Omental fat pad (tissue), 4 donors: ENCODE measurements around the gene KLF18. TPM values are rescaled to one million over a fixed set of nuclear protein-coding genes. Genes with fewer than 3 reads are reported as not detected.
"Not testable (repeated sequence)": the region's sequence is repeated elsewhere in the genome, so short reads cannot be mapped to it uniquely, and the experiment has no call there.

Source experiments
- ATAC-seq: fragments of 150-250 bp; one replicate; pipeline ENCODE4 v1.9.1; 2016; ENCODE audit warnings: mild to moderate bottlenecking, moderate library complexity; ENCODE audit not compliant: low FRiP score
- DNase-seq: peaks from one replicate; pipeline ENCODE4 v3.0.0-alpha.2; 2019; ENCODE audit warnings: low spot score
- total RNA-seq, 4 donors: library from RNA; depleted of rRNA; stranded (reverse); fragments of >200 nt; gene quantifications; one replicate each; pipeline ENCODE4 v1.1.0, GENCODE V29; 2016
- TF ChIP-seq, protein P1 (sequence below), 3 donors: fragments of 450-650 bp; IDR thresholded peaks; one replicate each; pipeline ENCODE4 v1.5.1; 2016 to 2017; ENCODE audit warnings: antibody characterized with exemption in 3 of 3, mild to moderate bottlenecking in 3 of 3, moderate library complexity in 2 of 3

KLF18 gene
- total RNA-seq, 4 donors from 2014 or later, result not detected

DNA sequence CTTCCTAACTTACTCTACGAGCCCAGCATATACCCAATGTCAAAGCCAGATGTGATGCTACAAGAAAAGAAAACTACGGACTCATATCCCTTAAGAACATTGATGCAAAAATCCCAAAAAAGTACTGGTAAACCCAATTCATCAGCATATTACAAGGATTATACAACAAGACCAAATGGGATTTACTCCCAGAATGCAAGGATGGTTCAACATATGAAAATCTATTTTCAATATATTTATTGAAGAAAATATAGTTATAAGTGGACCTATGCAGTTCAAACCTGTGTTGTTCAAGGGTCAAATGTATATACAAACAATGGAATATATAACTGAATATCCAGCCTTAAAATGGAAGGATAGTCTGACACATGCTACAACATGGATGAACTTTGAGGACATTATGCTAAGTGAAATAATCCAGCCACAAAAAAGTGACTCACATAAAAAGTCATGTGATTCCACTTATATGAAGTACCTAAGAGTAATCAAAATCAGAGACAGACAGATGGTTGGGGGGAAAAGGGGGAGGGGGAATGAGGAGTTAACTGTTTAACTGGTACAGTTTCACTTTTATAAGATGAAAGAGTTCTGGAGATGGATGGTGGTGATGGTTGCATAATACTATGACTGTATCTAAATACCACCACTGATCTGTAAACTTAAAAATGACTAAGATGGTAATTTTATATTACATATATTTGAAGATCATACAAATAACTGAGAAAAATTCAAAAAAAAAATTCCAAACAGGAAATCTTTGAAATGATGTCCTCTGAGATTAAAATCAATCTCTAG is 3.7 kb upstream of the KLF18 start:
- TF ChIP-seq, protein P1, sequence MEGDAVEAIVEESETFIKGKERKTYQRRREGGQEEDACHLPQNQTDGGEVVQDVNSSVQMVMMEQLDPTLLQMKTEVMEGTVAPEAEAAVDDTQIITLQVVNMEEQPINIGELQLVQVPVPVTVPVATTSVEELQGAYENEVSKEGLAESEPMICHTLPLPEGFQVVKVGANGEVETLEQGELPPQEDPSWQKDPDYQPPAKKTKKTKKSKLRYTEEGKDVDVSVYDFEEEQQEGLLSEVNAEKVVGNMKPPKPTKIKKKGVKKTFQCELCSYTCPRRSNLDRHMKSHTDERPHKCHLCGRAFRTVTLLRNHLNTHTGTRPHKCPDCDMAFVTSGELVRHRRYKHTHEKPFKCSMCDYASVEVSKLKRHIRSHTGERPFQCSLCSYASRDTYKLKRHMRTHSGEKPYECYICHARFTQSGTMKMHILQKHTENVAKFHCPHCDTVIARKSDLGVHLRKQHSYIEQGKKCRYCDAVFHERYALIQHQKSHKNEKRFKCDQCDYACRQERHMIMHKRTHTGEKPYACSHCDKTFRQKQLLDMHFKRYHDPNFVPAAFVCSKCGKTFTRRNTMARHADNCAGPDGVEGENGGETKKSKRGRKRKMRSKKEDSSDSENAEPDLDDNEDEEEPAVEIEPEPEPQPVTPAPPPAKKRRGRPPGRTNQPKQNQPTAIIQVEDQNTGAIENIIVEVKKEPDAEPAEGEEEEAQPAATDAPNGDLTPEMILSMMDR (IDR thresholded peaks at IDR 0.05), result no peak
- DNase-seq (no peak), ATAC-seq (no peak)

DNA sequence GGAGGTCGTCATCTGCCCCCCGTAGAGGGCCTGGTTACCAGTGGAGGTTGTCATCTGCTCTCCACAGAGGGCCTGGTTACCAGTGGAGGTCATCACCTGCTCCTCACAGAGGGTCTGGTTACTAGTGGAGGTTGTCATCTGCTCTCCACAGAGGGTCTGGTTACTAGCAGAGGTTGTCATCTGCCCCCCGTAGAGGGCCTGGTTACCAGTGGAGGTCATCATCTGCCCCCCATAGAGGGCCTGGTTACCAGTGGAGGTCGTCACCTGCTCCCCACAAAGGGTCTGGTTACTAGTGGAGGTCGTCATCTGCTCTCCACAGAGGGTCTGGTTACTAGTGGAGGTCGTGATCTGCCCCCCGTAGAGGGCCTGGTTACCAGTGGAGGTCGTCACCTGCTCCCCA is 1.9 kb downstream of the KLF18 start:
- not testable (repeated sequence) for ATAC-seq, DNase-seq

DNA sequence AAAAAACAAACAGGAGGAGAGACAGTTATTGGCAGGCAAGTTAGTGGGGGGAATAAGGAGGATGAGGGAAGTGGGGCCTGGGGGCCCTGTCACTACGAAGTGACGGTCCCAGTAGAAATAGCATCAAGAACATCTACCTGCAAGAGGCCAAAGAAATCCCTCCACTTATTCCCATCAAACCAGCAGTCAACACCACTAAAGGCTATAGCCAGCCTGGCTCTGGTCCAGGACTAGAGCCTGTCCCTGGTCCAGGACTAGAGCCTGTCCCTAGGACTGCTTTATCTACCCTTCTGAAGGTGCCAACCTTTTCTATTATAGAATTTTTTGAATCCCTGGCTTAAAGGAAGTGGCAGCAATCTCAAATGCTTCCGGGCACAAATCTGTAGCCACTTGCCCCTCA is 3.2 kb downstream of the KLF18 start:
- TF ChIP-seq, protein P1 (IDR thresholded peaks at IDR 0.05), result no peak
- ATAC-seq (no peak), DNase-seq (no peak)

DNA sequence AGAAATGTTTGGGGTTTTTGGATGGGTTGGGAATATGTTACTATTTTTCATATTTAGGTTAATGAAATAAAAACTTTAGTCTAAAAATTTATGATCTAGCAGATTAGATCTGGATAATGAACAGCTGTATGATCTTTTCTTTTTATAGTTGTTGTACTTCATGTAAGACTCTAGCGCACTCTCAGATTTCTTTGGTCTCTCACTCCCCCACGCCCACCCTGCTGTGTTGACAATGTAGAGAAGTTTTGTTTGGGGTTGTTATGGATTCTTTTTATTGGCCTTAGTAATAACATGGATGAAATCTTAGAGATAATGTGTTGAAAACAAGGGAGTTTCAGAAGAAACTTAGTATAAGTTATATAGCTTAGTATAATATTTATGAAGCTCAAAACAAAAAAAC is 5.5 kb downstream of the KLF18 start:
- DNase-seq (no peak), ATAC-seq (no peak)
- TF ChIP-seq, protein P1 (IDR thresholded peaks at IDR 0.05), result no peak

DNA sequence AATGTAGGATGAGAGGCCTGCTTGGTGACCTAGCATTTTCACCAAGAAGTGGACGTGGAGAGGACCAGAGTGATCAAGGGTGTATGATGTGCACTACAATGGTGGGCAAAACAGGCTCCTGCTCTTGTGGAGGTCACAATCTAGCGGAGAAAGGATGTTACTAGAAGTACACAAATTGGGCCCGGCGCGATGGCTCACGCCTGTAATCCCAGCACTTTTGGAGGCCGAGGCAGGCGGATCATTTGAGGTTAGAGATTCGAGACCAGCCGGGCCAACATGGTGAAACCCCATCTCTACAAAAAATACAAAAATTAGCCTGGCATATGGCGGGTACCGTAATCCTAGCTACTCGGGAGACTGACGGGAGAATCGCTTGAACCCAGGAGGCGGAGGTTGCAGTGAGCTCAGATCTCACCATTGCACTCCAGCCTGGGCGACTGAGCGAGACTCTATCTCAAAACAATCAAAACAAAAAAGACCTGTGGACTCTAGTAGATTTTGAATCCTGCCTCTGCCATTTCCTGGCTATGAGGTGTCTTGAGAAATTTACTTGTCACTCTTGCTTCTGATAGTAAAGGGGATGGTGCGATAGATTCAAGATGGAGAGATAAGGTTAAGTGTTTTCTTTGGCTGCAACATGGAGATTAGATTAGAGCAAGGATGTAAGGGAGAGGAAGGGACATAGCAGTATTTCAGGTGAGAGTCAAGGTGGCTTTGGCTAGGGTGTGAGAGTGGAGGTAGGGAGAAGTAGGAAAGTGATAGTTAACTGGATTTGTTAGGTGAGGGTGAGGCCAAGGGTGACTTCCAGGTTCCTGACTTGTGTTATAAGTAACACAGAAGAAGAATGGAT is 7.1 kb downstream of the KLF18 start:
- TF ChIP-seq, protein P1 (IDR thresholded peaks at IDR 0.05), result no peak
- DNase-seq (no peak), ATAC-seq (no peak)

DNA sequence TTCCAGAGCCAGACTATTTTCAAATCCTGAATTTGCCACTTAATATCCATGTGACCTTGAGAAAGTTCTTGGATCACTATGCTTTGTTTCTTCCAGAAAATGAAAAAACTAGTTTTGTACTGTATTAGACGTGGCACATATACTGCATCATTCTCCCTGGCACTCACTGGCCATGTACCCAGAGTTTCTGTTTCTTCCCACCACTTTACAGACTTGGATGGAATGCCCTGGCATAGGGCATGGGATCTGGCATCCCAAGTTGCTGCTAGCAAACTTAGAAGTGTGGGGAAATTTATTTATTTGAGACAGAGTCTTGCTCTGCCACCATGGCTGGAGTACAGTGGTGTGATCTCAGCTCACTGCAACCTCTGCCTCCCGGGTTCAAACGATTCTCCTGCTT is 10.0 kb downstream of the KLF18 start:
- no peak for DNase-seq
- TF ChIP-seq, protein P1 (IDR thresholded peaks at IDR 0.05), result no peak
- no peak for ATAC-seq

DNA sequence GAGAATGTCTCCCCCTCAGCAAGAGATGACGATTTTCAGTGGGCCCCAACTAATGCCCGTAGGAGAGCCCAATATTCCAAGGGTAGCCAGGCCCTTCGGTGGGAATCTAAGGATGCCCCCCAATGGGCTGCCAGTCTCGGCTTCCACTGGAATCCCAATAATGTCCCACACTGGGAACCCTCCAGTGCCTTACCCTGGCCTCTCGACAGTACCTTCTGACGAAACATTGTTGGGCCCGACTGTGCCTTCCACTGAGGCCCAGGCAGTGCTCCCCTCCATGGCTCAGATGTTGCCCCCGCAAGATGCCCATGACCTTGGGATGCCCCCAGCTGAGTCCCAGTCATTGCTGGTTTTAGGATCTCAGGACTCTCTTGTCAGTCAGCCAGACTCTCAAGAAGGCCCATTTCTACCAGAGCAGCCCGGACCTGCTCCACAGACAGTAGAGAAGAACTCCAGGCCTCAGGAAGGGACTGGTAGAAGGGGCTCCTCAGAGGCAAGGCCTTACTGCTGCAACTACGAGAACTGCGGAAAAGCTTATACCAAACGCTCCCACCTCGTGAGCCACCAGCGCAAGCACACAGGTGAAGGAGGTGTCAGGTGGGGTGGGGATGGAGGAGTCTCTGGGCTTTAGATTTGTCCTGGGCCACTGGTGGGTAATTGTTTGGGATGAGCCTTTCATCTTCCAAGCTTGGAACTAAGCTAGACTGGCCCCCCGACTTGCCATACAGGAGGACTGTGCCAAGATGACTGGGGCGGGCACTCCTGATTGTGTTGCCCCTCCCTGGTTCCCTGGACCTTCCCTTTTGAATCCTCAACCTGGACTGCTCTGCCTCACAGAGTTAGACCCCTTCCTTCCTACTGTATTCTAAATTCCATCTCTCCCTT is 11.6 kb downstream of the KLF18 start:
- TF ChIP-seq, protein P1 (IDR thresholded peaks at IDR 0.05), result no peak
- DNase-seq, result no peak
- ATAC-seq, result no peak
